Measurements from ENCODE around the gene TUB. TPM values are rescaled to one million over a fixed set of nuclear protein-coding genes. Genes with fewer than 3 reads are reported as not detected.

Gene TUB
- total RNA-seq, 1 donor from 2014 or later = 2.9 TPM

- H3K27me3 Mint-ChIP-seq (ENCODE audit: unreplicated experiment) = peaks cover 7% of the 10 kb centered on the region
- no peak overlapping the region for H3K4me3 Mint-ChIP-seq (ENCODE audit: unreplicated experiment)
- no peaks in the 10 kb centered on the region for H3K9me3 Mint-ChIP-seq (ENCODE audit: unreplicated experiment)
- no peaks in the 10 kb centered on the region for H3K36me3 Mint-ChIP-seq (ENCODE audit: low read depth, unreplicated experiment)
- DNase-seq (ENCODE audit: low spot score) = no peak
- H3K4me1 Mint-ChIP-seq (ENCODE audit: unreplicated experiment) = no peaks in the 10 kb centered on the region
- TF ChIP-seq, protein P1, sequence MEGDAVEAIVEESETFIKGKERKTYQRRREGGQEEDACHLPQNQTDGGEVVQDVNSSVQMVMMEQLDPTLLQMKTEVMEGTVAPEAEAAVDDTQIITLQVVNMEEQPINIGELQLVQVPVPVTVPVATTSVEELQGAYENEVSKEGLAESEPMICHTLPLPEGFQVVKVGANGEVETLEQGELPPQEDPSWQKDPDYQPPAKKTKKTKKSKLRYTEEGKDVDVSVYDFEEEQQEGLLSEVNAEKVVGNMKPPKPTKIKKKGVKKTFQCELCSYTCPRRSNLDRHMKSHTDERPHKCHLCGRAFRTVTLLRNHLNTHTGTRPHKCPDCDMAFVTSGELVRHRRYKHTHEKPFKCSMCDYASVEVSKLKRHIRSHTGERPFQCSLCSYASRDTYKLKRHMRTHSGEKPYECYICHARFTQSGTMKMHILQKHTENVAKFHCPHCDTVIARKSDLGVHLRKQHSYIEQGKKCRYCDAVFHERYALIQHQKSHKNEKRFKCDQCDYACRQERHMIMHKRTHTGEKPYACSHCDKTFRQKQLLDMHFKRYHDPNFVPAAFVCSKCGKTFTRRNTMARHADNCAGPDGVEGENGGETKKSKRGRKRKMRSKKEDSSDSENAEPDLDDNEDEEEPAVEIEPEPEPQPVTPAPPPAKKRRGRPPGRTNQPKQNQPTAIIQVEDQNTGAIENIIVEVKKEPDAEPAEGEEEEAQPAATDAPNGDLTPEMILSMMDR (IDR thresholded peaks at IDR 0.05; ENCODE audit: unreplicated experiment) = no peak
- H3K27ac Mint-ChIP-seq (ENCODE audit: unreplicated experiment) = no peak overlapping the region
Observed at GRCh38 chr11:8067929-8068575, 13.0 kb upstream of the TUB start.

- Mint-ChIP-seq H3K27me3 (ENCODE audit: unreplicated experiment) (peaks cover 7% of the 10 kb centered on the region), H3K9me3 (ENCODE audit: unreplicated experiment) (no peaks in the 10 kb centered on the region), H3K36me3 (ENCODE audit: low read depth, unreplicated experiment) (no peaks in the 10 kb centered on the region), H3K4me1 (ENCODE audit: unreplicated experiment) (no peaks in the 10 kb centered on the region), H3K4me3 (ENCODE audit: unreplicated experiment) (no peak overlapping the region), H3K27ac (ENCODE audit: unreplicated experiment) (no peak overlapping the region)
- DNase-seq (ENCODE audit: low spot score) = no peak
- TF ChIP-seq, protein P1 (IDR thresholded peaks at IDR 0.05; ENCODE audit: unreplicated experiment) = no peak
Observed at GRCh38 chr11:8068605-8069221, 12.3 kb upstream of the TUB start.

GRCh38 chr11:8069771-8070170 is 11.2 kb upstream of the TUB start:
- Mint-ChIP-seq H3K9me3 (ENCODE audit: unreplicated experiment) (no peaks in the 10 kb centered on the region), H3K27me3 (ENCODE audit: unreplicated experiment) (peaks cover 5% of the 10 kb centered on the region), H3K36me3 (ENCODE audit: low read depth, unreplicated experiment) (no peaks in the 10 kb centered on the region), H3K4me1 (ENCODE audit: unreplicated experiment) (no peaks in the 10 kb centered on the region), H3K4me3 (ENCODE audit: unreplicated experiment) (no peak overlapping the region), H3K27ac (ENCODE audit: unreplicated experiment) (no peak overlapping the region)
- no peak for DNase-seq (ENCODE audit: low spot score)
- TF ChIP-seq, protein P1 (IDR thresholded peaks at IDR 0.05; ENCODE audit: unreplicated experiment) = no peak

DNA sequence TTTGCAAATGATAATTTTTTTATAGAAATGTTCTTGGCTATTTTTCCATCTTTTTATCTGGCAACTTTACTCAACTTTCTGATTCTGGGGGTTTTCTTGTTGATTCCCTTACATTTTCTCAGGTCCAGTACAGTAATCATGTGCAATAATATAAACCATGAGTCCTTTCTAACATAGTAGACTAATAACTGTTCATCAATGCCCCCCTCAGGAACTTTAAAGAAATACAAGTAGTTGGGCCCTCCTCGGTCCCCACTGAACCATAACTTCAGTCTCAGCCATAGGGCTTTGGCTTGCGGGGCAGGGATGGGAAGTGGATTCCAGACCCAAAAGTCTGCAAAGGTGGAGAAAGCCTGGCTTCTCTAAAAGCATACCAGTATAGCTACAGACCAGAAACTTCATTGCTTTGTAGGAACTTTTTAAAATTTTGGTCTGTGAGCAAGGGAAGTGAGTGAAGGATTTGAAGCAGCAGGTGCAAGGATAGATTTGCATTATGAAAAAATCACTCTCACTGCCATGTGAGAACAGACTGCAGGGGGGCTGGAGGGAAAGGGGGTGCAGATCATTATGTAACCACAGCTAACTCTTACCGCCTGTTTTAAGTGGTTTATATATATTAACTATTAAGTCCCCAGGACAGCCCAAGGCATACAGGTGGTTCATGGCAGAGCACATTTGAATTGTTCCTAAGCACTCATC is 10.4 kb upstream of the TUB start:
- H3K27me3 Mint-ChIP-seq (ENCODE audit: unreplicated experiment) = peaks cover 5% of the 10 kb centered on the region
- no peak for DNase-seq (ENCODE audit: low spot score)
- no peaks in the 10 kb centered on the region for H3K9me3 Mint-ChIP-seq (ENCODE audit: unreplicated experiment)
- no peak overlapping the region for H3K27ac Mint-ChIP-seq (ENCODE audit: unreplicated experiment)
- TF ChIP-seq, protein P1 (IDR thresholded peaks at IDR 0.05; ENCODE audit: unreplicated experiment) = peak; percentile 24
- H3K4me3 Mint-ChIP-seq (ENCODE audit: unreplicated experiment) = no peak overlapping the region
- no peaks in the 10 kb centered on the region for H3K4me1 Mint-ChIP-seq (ENCODE audit: unreplicated experiment)
- no peaks in the 10 kb centered on the region for H3K36me3 Mint-ChIP-seq (ENCODE audit: low read depth, unreplicated experiment)
